Amniotic stem cell (primary cell): ENCODE measurements around the gene SERPINI1.
"Not testable (repeated sequence)": the region's sequence is repeated elsewhere in the genome, so short reads cannot be mapped to it uniquely, and the experiment has no call there.

Experiments used
- DNase-seq: peaks from one replicate; lab custom pipeline; 2025; lab: John Stamatoyannopoulos, UW

SERPINI1 gene

DNA sequence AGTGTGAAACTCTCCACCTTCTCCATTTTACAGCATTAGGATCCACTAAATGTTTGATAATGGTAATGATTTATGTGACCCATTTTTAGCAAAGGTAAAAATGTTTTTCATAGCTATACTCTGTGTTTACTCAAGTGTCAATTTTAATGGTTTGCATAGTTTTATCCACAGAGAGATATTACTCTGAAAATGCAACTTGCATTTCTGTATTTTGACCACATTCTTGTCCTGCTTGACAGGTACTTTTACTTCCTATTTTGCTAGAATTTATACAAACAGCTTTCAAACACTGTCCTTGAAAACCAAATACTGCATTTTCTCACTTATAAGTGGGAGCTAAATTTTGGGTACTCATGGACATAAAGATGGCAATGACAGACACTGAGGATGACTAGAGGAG is 62.9 kb downstream of the SERPINI1 start:
- no peak for DNase-seq

- DNase-seq = no peak
Observed at GRCh38 chr3:167808910-167809309, 73.4 kb downstream of the SERPINI1 start.

DNA sequence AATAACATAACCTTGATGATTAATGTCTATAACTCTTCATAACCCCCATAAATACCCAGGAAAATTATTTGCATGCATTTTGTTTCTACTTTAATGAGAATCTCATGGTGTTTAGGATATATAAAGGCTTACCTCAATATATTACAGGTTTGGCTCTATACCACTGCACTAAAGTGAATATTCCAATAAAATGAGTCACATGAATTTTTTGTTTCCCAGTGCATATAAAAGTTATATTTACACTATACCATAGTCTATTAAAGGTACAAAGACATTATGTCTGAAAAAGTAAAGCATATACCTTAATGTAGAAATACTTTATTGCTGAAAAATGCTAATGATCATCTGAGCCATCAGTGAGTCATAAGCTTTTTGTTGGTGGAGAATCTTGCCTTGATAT is 74.7 kb downstream of the SERPINI1 start:
- no peak for DNase-seq

DNA sequence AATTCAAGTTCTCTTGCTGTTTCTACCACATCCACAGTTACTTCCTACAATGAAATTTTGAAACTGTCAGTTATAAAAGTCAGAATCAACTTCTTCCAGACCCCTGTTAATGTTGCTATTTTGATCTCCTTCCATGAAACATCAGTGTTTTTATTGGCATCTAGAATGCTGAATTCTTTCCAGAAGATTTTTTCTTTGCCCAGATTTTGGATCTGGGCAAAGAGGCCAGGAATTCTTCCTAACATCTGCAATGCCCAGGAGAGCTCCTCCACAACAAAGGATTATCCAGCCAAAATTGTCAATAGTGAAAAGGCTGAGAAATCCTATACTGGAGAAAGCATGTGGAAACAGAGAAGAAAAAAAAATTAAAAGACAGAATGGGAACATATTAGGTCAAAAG is 75.5 kb downstream of the SERPINI1 start:
- DNase-seq = no peak

DNA sequence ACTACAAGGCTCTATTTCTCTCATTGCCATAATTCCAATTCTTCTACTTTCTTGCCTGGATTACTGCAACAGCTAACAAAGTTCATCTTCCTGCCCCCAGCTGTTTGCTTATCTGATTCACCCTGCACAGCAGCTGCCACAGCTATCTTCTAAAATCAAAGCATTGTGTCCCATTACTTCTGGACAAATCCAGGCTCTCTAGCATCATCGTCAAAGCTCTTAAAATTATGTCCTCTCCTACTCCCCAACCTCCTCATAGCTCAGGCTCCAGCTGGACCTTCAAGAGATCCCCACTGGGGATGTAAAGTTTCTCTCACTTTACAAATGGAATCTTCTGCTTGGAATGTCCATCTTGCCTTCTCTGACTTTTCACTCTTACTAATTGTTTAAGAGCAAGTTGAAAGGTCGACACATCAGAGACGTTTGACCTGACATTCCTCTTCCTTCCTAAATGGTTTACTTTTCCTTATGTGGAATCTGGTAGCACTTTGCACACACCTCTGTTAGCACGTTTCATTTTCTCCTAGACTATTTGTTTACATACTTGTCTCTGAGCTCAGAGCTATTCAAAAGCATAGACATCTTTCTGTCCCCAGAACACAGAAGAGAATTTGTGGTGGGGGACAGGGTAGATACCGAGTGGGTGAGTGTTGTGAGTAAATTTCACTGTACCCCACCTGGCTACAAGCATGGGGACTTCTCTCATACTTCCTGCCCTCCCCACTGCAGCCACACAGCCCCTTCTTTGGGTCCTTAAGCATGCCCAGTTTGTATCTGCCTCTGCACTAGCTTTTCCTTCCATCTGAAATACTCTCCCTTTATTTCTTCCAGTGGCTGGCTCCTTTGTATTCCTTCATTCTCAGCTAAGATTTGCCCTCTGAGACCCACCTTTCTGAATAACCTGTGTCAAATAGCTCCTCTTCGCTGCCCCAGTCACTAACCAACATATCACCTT is 77.9 kb downstream of the SERPINI1 start:
- no peak for DNase-seq

DNA sequence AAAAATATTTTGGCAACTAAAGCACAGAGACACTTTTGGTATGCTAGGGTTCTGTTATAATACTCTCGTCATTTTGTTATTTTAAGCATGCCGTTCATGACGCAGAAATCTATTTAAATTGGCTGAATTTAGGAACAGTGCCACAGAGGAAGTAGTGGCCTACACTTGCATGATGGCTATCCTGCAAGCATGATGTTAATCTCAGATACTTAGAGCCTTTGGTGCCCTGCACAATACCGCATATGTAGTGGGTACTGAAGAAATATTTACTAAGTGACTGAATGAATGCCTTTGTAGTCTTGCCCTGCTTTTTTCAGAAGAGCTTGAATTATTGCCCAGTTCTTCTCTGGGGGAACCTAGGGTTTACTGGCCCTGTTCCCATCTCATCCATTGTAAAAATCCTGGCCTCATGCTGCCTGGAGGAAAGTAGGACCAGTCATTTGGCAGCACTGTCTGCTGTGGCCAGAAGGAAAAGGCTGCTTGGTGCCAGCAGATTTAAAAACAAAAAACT is 79.0 kb downstream of the SERPINI1 start:
- DNase-seq = peak; percentile 58

- no peak for DNase-seq
Observed at GRCh38 chr3:167816953-167817352, 81.4 kb downstream of the SERPINI1 start.

- DNase-seq = no peak
Observed at GRCh38 chr3:167820102-167820865, 84.8 kb downstream of the SERPINI1 start.

GRCh38 chr3:167821248-167821805 is 85.8 kb downstream of the SERPINI1 start:
- no peak for DNase-seq

GRCh38 chr3:167823738-167824137 is 88.2 kb downstream of the SERPINI1 start:
- DNase-seq = no peak

DNA sequence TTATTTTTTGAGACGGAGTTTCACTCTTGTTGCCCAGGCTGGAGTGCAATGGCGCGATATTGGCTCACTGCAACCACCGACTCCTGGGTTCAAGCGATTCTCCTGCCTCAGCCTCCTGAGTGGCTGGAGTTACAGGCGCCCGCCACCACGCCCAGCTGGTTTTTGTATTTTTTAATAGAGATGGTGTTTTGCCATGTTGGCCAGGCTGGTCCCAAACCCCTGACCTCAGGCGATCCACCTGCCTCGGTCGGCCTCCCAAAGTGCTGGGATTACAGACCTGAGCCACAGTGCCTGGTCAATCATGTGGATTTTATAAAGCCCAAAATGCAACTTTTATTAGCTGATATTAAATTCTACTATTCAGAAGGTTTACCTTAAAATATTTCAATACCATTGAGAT is 92.1 kb downstream of the SERPINI1 start:
- DNase-seq = not testable (repeated sequence)

- no peak for DNase-seq
Observed at GRCh38 chr3:167829071-167829470, 93.5 kb downstream of the SERPINI1 start.

- DNase-seq = no peak
Observed at GRCh38 chr3:167830007-167830406, 94.5 kb downstream of the SERPINI1 start.

GRCh38 chr3:167835359-167835758 is 99.8 kb downstream of the SERPINI1 start:
- no peak for DNase-seq

DNA sequence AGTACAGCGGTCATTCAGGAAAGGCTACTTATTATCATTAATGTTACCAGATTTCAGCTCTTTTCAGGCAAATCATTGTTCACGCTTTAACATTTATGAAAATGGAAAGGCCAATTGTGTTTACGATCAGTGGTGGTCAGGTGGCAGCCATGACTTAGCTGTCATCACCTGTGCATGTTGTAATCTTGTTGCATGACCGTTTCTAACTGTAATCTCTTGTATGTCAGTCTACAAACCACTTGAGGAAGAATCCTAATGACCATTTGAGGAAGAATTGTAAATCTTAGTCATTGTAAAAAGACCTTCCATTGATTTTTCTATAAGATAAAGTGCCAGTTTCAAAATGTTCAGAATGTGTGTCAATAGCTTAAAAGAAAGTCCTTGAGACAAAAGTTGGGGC is 100.4 kb downstream of the SERPINI1 start:
- DNase-seq = no peak

DNA sequence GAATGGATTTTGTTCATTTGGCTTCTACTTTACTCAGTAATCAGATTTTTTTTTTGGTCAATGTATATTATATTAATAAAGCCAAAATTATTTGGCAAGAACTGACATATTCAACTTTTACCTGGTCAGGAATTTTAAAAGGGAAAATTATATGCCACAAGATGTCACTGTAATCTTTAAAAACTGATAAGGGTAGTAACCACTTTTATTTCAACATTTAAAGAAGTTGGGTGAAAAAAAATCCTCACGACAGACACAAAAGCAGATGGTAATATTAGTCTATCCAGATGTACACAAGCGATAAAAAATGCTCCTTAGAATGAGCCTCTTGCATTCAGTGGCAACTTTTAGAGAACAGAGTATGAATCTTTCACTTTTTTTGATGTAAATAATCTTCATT is 101.9 kb downstream of the SERPINI1 start:
- no peak for DNase-seq

GRCh38 chr3:167839460-167840134 is 104.1 kb downstream of the SERPINI1 start:
- no peak for DNase-seq

DNA sequence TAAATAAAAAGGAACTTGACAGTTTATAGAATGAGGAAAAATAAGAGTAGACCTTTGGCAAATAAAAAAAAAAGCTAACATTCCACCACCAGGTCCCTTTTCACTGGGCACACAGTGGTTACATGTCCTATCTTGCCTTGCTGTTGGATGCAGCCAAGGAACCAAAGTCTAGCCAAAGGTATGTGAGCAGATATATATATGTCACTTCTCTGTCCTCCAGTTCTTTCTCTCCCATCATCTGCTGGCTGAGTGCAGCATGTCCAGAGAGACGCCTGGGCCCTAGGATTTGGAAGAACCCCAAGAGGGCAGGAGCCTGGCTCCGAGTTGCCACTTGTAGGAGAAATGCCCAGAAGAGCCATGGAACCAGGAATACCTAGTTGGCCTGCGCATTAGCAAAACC is 104.7 kb downstream of the SERPINI1 start:
- no peak for DNase-seq

- no peak for DNase-seq
Observed at GRCh38 chr3:167843481-167843880, 108.0 kb downstream of the SERPINI1 start.

DNA sequence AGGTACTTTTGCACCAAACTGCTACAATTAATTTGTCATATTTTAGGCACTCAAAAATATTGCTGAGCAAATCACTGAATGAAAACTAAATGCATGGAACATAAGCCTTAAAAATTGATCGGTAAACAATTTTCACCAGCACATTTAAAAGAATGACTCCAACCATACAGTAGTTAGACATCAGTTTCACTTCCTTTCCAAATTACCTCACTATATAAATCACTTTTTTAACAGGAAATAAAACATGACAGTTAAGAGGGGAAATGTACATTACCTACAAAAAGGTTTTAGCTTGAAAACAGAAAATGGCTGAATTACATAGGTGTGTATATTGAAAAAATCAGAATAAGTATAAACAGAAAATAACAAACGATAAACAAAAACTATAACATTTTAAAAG is 108.4 kb downstream of the SERPINI1 start:
- no peak for DNase-seq

DNA sequence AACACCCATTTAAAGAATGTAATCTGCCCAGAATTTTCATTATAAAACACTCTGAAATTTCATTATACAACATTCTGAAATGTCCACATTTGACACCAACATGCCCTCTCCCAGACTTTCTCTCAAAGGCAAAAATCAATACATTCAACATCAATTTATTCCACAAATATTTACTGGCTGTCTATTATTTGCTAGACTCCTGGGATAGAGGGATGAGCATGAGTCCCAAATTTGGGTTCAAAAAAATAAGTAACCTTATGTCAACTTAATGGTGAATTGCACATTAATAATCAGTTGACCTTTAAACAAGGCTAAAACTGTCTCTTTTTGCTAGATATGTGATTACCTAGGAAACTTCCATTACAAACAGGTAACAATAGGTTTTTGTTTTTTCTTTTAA is 109.0 kb downstream of the SERPINI1 start:
- DNase-seq = no peak

DNA sequence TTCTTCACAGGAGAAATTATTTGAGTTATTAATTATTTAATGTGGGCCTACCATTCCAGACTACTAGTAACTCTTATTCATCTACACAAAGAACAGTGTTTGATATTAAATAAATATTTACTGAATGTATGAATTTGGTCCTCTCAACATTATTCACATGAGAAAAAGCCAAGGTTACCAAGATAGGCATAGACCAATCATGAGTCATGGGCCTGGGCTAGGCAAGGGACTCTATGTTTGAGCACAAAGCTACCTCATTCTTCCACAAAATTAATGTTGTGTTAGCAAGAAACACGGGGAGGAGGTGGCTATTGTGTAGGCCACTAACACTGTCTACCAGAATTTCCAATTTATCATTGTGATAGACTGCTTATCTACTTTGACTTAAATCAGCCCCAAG is 115.7 kb downstream of the SERPINI1 start:
- no peak for DNase-seq
